Measurements from ENCODE around the gene HECTD2.

HECTD2 gene

DNA sequence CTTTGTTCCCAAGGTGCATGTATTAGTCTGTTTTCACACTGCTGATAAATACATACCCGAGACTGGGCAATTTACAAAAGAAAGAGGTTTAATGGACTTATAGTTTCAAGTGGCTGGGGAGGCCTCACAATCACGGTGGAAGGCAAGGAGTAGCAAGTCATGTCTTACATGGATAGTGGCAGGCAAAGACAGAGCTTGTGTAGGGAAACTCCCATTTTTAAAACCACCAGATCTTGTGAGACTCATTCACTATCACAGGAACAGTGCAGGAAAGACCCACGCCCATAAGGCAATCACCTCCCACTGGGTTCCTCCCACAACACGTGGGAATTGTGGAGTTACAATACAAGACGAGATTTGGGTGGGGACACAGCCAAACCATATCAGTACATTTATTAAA is 129.8 kb downstream of the HECTD2 start:
- no peak for DNase-seq (ENCODE audit: low read depth)
- TF ChIP-seq, protein P1, sequence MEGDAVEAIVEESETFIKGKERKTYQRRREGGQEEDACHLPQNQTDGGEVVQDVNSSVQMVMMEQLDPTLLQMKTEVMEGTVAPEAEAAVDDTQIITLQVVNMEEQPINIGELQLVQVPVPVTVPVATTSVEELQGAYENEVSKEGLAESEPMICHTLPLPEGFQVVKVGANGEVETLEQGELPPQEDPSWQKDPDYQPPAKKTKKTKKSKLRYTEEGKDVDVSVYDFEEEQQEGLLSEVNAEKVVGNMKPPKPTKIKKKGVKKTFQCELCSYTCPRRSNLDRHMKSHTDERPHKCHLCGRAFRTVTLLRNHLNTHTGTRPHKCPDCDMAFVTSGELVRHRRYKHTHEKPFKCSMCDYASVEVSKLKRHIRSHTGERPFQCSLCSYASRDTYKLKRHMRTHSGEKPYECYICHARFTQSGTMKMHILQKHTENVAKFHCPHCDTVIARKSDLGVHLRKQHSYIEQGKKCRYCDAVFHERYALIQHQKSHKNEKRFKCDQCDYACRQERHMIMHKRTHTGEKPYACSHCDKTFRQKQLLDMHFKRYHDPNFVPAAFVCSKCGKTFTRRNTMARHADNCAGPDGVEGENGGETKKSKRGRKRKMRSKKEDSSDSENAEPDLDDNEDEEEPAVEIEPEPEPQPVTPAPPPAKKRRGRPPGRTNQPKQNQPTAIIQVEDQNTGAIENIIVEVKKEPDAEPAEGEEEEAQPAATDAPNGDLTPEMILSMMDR (IDR thresholded peaks at IDR 0.05; ENCODE audit: control insufficient read depth, insufficient read depth, low read depth, low read length, missing control alignments) = no peak
- H3K4me3 ChIP-seq (ENCODE audit: control insufficient read depth, low read depth, low read length) = no peak overlapping the region

- TF ChIP-seq, protein P1 (IDR thresholded peaks at IDR 0.05; ENCODE audit: control insufficient read depth, insufficient read depth, low read depth, low read length, missing control alignments) = no peak
- H3K4me3 ChIP-seq (ENCODE audit: control insufficient read depth, low read depth, low read length) = no peak overlapping the region
- DNase-seq (ENCODE audit: low read depth) = no peak
These were observed 130.6 kb downstream of the HECTD2 start for GRCh38 chr10:91540733-91541132.

GRCh38 chr10:91541481-91541880 is 131.3 kb downstream of the HECTD2 start:
- H3K4me3 ChIP-seq (ENCODE audit: control insufficient read depth, low read depth, low read length) = no peak overlapping the region
- TF ChIP-seq, protein P1 (IDR thresholded peaks at IDR 0.05; ENCODE audit: control insufficient read depth, insufficient read depth, low read depth, low read length, missing control alignments) = no peak
- no peak for DNase-seq (ENCODE audit: low read depth)

DNA sequence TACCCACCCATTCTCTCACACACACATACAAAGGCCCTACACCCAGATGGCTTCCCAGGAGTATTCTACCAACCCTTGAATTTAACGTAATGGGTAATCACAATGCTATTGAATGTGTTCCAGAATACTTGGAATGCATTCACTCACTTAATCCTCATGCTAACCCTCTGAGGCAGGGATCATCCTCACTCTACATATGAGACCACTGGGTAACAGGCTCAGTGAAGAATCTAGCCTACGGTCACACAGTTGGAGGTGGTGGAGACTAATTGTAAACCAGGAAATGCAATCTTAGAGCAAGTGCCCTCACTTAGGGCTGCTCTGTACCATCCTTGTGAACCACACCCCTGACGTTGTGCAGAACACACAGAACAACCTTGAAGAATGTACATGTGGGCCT is 135.2 kb downstream of the HECTD2 start:
- TF ChIP-seq, protein P1 (IDR thresholded peaks at IDR 0.05; ENCODE audit: control insufficient read depth, insufficient read depth, low read depth, low read length, missing control alignments) = no peak
- no peak for DNase-seq (ENCODE audit: low read depth)
- H3K4me3 ChIP-seq (ENCODE audit: control insufficient read depth, low read depth, low read length) = no peak overlapping the region

DNA sequence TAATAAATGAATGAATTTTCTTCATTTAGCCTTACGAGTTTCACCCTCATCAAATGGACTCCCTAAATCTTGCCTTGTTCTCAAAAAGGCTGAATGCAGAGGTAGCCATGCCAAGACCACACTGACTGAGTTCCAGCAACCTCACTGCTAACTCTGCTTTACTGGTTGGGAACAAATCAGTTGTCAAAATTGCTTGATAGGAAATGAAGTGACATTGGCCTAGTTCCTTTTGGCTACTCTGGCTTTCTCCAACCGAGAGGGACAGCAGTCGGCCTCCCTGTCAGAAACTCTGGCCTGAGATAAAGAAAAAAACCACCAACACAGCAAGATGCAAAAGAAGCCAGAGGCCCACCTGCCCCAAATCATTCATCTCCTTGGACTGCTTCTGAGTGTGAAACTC is 135.7 kb downstream of the HECTD2 start:
- TF ChIP-seq, protein P1 (IDR thresholded peaks at IDR 0.05; ENCODE audit: control insufficient read depth, insufficient read depth, low read depth, low read length, missing control alignments) = no peak
- no peak for DNase-seq (ENCODE audit: low read depth)
- H3K4me3 ChIP-seq (ENCODE audit: control insufficient read depth, low read depth, low read length) = no peak overlapping the region

- H3K4me3 ChIP-seq (ENCODE audit: control insufficient read depth, low read depth, low read length) = no peak overlapping the region
- TF ChIP-seq, protein P1 (IDR thresholded peaks at IDR 0.05; ENCODE audit: control insufficient read depth, insufficient read depth, low read depth, low read length, missing control alignments) = no peak
- no peak for DNase-seq (ENCODE audit: low read depth)
These were observed 139.1 kb downstream of the HECTD2 start for GRCh38 chr10:91549262-91549661.

DNA sequence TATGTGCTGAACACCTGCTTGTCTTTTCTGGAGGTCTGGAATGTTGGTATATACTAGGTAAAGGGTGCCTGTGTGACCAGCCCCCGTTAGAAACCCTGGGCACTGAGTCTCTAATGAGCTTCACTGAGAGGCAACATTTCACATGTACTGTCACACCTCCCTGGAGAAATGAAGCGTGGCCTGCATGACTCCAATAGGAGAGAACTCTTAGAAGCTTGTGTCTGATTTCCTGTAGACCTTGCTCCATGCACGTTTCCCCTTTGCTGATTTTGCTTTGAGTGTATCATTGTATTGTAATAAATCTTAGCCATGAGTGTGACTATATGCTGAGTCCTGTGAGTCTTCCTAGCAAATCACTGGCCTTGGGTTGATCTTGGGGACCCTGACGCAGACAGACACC is 139.9 kb downstream of the HECTD2 start:
- H3K4me3 ChIP-seq (ENCODE audit: control insufficient read depth, low read depth, low read length) = no peak overlapping the region
- TF ChIP-seq, protein P1 (IDR thresholded peaks at IDR 0.05; ENCODE audit: control insufficient read depth, insufficient read depth, low read depth, low read length, missing control alignments) = no peak
- no peak for DNase-seq (ENCODE audit: low read depth)

Measured in AG09309 (cell line).